ENCODE results near the gene ZBTB45. TPM values are rescaled to one million over a fixed set of nuclear protein-coding genes. Genes with fewer than 3 reads are reported as not detected.
A peak's percentile ranks its signal among the peaks of the same experiment; 100 is the strongest.

The ZBTB45 gene
- total RNA-seq, 1 experiment from 2014 or later: 19.7 TPM

DNA sequence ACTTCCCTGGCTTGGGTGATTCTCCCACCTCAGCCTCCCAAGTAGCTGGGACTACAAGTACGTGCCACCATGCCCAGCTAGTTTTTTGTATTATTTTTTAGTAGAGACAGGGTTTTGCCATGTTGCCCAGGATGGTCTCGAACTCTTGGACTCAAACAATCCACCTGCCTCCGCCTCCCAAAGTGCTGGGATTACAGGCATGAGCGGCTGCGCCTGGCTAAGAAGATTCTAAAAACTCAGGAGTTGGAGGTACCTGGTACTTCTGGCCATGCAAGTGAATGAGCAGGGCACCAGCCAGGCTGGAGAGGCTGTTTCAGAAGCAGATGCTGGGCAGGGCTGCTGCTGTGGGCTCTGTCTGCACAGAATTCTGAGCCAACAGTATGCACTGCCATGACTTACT is 47.4 kb upstream of the ZBTB45 start:
- H3K27me3 Mint-ChIP-seq (ENCODE audit: low read depth): peaks cover 29% of the 10 kb centered on the region
- POLR2A ChIA-PET: no interaction called here
- DNase-seq (ENCODE audit: low spot score) (no peak), ATAC-seq (no peak)
- peaks cover 13% of the 10 kb centered on the region; the same call in 1 of the 2 replicates for H3K36me3 Mint-ChIP-seq
- no peaks in the 10 kb centered on the region for H3K9me3 Mint-ChIP-seq
- CTCF ChIA-PET: no interaction called here
- no peak overlapping the region for H3K4me3 Mint-ChIP-seq
- no peak overlapping the region for H3K27ac Mint-ChIP-seq
- peaks cover 13% of the 10 kb centered on the region for H3K4me1 Mint-ChIP-seq
- TF ChIP-seq, protein P1, sequence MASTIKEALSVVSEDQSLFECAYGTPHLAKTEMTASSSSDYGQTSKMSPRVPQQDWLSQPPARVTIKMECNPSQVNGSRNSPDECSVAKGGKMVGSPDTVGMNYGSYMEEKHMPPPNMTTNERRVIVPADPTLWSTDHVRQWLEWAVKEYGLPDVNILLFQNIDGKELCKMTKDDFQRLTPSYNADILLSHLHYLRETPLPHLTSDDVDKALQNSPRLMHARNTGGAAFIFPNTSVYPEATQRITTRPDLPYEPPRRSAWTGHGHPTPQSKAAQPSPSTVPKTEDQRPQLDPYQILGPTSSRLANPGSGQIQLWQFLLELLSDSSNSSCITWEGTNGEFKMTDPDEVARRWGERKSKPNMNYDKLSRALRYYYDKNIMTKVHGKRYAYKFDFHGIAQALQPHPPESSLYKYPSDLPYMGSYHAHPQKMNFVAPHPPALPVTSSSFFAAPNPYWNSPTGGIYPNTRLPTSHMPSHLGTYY (CRISPR knock-in tag; IDR thresholded peaks at IDR 0.05): no peak
- no peak for TF ChIP-seq ESRRA (CRISPR knock-in tag; IDR thresholded peaks at IDR 0.05; ENCODE audit: borderline replicate concordance)

DNA sequence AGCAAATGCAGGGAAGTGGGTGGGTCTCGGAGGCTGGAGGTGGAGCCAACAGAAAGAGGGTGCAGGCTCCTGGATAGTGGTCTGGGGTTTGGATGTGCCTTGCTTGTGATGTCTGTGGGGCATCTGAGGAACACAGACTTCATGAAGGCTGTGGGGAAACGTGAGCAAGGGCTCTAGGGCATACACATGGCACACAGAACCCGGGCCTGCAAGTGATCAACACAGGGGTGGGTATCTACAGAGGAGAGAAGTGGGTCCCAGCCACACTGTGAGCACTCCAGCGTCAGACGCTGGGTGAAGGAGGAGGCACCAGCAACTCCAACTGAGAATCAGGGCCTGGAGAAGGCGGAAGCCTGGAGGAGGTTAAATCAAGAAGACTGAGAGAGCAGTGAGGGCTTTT is 44.2 kb upstream of the ZBTB45 start:
- Mint-ChIP-seq H3K36me3 (peaks cover 7% of the 10 kb centered on the region; the same call in 1 of the 2 replicates), H3K4me1 (peaks cover 14% of the 10 kb centered on the region), H3K27me3 (ENCODE audit: low read depth) (peaks cover 56% of the 10 kb centered on the region), H3K4me3 (peak overlapping the region; percentile 66), H3K27ac (no peak overlapping the region), H3K9me3 (no peaks in the 10 kb centered on the region)
- ATAC-seq (no peak), DNase-seq (ENCODE audit: low spot score) (peak; percentile 7)
- CTCF ChIA-PET: interaction anchor here (0.9 to 3.6 kb wide), 4 partner anchors 12 to 50 kb away, joined by 3 to 20 read pairs (median 4); partner anchors contain the start of gene ZBTB45
- TF ChIP-seq, protein P2, sequence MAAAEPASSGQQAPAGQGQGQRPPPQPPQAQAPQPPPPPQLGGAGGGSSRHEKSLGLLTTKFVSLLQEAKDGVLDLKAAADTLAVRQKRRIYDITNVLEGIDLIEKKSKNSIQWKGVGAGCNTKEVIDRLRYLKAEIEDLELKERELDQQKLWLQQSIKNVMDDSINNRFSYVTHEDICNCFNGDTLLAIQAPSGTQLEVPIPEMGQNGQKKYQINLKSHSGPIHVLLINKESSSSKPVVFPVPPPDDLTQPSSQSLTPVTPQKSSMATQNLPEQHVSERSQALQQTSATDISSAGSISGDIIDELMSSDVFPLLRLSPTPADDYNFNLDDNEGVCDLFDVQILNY (CRISPR knock-in tag; IDR thresholded peaks at IDR 0.05): no peak
- TF ChIP-seq CBFB (CRISPR knock-in tag; IDR thresholded peaks at IDR 0.05; ENCODE audit: low read depth): no peak
- no peak for TF ChIP-seq JAZF1 (CRISPR knock-in tag; IDR thresholded peaks at IDR 0.05)
- no peak for TF ChIP-seq EMX1 (CRISPR knock-in tag; IDR thresholded peaks at IDR 0.05)
- POLR2A ChIA-PET: interaction anchor here (2.4 to 2.6 kb wide), 2 partner anchors 19 to 44 kb away, joined by 10 to 14 read pairs; partner anchors contain the start of genes TRIM28 and ZBTB45

DNA sequence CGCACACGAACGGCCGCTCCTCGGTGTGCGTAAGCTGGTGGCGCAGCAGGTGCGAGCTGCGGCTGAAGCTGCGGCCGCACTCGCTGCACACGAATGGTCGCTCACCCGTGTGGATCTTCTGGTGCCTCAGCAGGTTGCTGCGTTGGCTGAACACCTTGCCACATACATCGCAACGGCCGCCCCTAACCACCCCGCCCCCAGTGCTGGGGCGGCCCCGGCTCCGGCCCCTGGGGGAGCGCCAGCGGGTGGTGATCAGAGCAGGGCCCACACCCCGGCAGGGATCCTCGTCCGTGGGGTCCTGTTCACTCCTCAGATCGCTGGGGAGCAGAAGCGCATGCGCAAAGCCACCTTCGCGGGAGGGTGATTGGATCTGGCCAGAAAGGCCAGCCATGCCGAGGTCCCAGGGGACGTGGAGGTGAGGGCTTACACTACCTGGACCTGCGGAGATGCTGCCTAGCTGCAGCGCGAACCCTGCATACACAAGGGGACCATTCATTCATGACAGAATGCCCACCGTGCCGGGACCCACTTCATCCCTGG is 43.5 kb upstream of the ZBTB45 start:
- H3K36me3 Mint-ChIP-seq: 0 out of 2 replicates have a peak, but pooled peaks cover 3% of the 10 kb centered on the region
- ChIA-PET POLR2A (interaction anchor here (0.6 to 2.6 kb wide), 5 partner anchors 9 to 43 kb away, joined by 3 to 14 read pairs (median 4); partner anchors contain the start of genes TRIM28 and ZBTB45), CTCF (interaction anchor here (0.8 to 3.6 kb wide), 5 partner anchors 8 to 49 kb away, joined by 3 to 20 read pairs (median 6); partner anchors contain the start of gene ZBTB45)
- peak overlapping the region; percentile 66 for H3K4me3 Mint-ChIP-seq
- H3K27me3 Mint-ChIP-seq (ENCODE audit: low read depth): peaks cover 56% of the 10 kb centered on the region
- H3K27ac Mint-ChIP-seq: no peak overlapping the region
- TF ChIP-seq, protein P3, sequence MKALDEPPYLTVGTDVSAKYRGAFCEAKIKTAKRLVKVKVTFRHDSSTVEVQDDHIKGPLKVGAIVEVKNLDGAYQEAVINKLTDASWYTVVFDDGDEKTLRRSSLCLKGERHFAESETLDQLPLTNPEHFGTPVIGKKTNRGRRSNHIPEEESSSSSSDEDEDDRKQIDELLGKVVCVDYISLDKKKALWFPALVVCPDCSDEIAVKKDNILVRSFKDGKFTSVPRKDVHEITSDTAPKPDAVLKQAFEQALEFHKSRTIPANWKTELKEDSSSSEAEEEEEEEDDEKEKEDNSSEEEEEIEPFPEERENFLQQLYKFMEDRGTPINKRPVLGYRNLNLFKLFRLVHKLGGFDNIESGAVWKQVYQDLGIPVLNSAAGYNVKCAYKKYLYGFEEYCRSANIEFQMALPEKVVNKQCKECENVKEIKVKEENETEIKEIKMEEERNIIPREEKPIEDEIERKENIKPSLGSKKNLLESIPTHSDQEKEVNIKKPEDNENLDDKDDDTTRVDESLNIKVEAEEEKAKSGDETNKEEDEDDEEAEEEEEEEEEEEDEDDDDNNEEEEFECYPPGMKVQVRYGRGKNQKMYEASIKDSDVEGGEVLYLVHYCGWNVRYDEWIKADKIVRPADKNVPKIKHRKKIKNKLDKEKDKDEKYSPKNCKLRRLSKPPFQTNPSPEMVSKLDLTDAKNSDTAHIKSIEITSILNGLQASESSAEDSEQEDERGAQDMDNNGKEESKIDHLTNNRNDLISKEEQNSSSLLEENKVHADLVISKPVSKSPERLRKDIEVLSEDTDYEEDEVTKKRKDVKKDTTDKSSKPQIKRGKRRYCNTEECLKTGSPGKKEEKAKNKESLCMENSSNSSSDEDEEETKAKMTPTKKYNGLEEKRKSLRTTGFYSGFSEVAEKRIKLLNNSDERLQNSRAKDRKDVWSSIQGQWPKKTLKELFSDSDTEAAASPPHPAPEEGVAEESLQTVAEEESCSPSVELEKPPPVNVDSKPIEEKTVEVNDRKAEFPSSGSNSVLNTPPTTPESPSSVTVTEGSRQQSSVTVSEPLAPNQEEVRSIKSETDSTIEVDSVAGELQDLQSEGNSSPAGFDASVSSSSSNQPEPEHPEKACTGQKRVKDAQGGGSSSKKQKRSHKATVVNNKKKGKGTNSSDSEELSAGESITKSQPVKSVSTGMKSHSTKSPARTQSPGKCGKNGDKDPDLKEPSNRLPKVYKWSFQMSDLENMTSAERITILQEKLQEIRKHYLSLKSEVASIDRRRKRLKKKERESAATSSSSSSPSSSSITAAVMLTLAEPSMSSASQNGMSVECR (CRISPR knock-in tag; IDR thresholded peaks at IDR 0.05; ENCODE audit: borderline replicate concordance): no peak
- TF ChIP-seq ZNF121 (CRISPR knock-in tag; IDR thresholded peaks at IDR 0.05) (no peak), ZNF317 (CRISPR knock-in tag; IDR thresholded peaks at IDR 0.05; ENCODE audit: borderline replicate concordance, low read depth) (no peak), ATF1 (CRISPR knock-in tag; IDR thresholded peaks at IDR 0.05) (no peak)
- TF ChIP-seq, protein P2 (CRISPR knock-in tag; IDR thresholded peaks at IDR 0.05): peak; percentile 22; the same call in 1 of the 2 replicates
- TF ChIP-seq, protein P4, sequence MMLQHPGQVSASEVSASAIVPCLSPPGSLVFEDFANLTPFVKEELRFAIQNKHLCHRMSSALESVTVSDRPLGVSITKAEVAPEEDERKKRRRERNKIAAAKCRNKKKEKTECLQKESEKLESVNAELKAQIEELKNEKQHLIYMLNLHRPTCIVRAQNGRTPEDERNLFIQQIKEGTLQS (CRISPR knock-in tag; conservative IDR thresholded peaks at IDR 0.05): no peak
- no peak for ATAC-seq
- no peaks in the 10 kb centered on the region for H3K9me3 Mint-ChIP-seq
- peaks cover 14% of the 10 kb centered on the region for H3K4me1 Mint-ChIP-seq
- DNase-seq (ENCODE audit: low spot score): peak; percentile 30

Data from WTC11 (cell line).